ENCODE results near the gene COPE.

GRCh38 chr19:18859676-18860301 is 59.4 kb downstream of the COPE start:
- TF ChIP-seq, protein P1, sequence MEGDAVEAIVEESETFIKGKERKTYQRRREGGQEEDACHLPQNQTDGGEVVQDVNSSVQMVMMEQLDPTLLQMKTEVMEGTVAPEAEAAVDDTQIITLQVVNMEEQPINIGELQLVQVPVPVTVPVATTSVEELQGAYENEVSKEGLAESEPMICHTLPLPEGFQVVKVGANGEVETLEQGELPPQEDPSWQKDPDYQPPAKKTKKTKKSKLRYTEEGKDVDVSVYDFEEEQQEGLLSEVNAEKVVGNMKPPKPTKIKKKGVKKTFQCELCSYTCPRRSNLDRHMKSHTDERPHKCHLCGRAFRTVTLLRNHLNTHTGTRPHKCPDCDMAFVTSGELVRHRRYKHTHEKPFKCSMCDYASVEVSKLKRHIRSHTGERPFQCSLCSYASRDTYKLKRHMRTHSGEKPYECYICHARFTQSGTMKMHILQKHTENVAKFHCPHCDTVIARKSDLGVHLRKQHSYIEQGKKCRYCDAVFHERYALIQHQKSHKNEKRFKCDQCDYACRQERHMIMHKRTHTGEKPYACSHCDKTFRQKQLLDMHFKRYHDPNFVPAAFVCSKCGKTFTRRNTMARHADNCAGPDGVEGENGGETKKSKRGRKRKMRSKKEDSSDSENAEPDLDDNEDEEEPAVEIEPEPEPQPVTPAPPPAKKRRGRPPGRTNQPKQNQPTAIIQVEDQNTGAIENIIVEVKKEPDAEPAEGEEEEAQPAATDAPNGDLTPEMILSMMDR (IDR thresholded peaks at IDR 0.05), result no peak
- no peak for TF ChIP-seq POLR2A (IDR thresholded peaks at IDR 0.05)
